Amniotic stem cell (primary cell): ENCODE results near the gene FAM217A.

Experiments
- DNase-seq: peaks from one replicate; lab custom pipeline; 2025; lab: John Stamatoyannopoulos, UW

FAM217A gene

DNA sequence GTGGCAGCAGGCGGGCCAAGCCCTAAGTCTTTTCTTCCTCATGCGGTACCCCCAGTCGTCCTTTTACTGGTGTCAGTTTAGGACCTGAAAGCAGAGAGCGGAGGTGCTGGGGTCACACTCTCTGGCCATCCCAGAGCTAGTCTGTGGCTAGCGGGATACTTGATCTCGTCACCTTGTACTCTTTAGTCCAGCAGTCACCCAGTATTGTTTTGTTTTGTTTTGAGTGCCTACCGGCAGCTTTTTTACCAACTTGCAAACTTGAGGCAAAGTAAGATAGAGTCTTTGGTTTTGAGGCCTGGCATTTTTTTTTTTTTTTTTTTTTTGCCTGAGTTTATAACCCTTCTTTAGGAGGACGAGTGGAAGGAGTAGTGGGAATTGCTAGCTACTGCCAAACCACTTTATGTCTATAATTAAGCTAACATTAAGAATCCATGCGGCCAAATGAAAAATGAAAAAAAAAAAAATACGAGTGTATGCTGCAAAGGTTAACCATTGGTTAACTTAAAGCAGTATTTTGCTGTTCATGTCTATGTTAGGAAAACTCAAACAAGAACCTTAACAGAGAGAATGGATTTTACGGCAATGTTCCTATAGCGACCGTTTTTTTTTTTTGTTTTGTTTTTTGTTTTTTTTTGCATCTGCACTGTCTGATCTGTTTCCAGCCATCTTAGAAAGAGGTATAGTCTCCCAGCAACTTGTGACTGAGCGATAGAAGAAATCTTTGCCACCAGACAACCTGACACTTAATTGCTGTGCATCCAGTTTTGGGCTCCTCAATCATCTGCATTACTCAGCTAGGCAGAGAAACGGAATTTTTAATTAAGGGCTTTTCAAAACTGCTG is 56.9 kb downstream of the FAM217A start:
- no peak for DNase-seq

DNA sequence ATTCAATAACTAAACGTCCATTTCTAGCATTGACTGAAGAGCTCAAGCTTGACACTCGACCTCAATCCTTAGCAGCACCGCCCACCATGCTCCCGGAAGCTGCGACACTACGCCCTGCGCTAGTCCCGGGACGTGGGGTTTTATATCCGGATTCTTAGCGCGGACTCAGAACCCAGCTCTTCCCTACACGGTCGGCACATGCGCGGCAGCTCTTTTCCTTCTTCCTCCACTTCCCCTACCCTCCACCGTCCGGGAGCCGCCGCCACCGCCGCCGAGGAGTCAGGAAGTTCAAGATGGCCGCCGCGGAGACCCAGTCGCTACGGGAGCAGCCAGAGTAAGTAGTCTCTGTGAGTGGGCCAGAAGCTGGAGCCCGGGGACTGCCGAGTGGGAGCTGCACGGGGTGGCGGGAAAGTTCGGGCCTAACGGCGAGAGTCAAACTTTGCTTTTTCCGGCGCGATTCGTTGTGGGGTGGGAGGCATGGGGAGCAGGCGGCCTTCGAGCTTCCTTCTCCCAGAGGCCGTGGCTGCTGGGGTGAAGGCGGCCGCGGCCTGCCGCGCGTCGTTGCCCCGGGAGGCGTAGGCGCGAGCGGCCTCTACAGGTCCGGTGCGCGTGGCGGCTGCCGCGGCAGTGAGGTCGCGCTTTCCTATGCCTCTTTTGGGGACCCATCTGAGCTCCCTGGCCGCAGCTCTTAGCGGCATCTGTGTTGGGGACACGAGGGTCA is 57.6 kb downstream of the FAM217A start:
- peak; percentile 93 for DNase-seq

DNA sequence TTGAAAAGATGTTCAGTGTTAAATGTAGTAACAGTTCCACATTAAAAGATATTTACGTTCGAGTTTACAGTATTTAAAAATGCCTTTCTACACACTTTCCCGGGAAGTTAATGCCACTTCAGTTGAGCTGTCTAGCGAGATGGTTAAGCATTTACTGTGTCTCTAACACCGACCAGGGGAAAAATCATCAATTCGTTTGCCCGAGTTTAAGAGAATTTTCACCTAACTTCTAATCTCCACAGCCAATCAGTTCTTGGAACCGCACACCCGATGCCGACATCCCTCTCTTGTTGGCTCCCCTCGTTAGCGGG is 58.2 kb downstream of the FAM217A start:
- DNase-seq = no peak

DNA sequence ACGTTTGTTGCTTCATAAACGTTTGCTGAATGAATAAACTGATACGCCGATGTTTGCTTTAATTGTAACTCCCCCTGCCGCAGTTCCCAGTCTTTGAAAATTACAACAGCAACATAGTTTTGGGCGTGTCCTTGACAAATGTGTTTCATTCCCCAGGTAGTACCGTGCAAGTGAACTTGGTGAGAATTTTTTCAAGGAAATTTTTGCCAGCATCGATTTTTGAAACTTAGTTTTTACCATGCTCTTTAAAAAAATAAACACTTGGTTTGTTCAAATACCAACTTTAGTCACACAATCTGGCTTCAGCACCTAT is 60.1 kb downstream of the FAM217A start:
- DNase-seq = no peak
